Liver (tissue), 3 donors: ENCODE measurements around the gene CXCR6.

Source experiments
- EGR1 ChIP-seq, 2 donors: IDR thresholded peaks; 2 replicates each; pipeline ENCODE4 v1.6.1; 2016 to 2018; ENCODE audit warnings: antibody characterized with exemption in 2 of 2, low read depth in 2 of 2
- FOXA2 ChIP-seq: IDR thresholded peaks from 2 replicates; pipeline ENCODE4 v1.6.1; 2016; ENCODE audit warnings: antibody characterized with exemption
- GABPA ChIP-seq, 2 donors: IDR thresholded peaks in 1 of 2; conservative IDR thresholded peaks in 1 of 2; 2 replicates each; pipeline ENCODE4 v1.6.1; 2016; ENCODE audit warnings: antibody characterized with exemption in 2 of 2, mild to moderate bottlenecking in 1 of 2, moderate library complexity in 1 of 2
- JUND ChIP-seq, 2 donors: IDR thresholded peaks; 2 replicates each; pipeline ENCODE4 v1.6.1; 2016; ENCODE audit warnings: antibody characterized with exemption in 2 of 2
- NR2F2 ChIP-seq: IDR thresholded peaks from 2 replicates; pipeline ENCODE4 v1.6.1; 2016; ENCODE audit warnings: antibody characterized with exemption
- RAD21 ChIP-seq, 2 donors: IDR thresholded peaks; 2 replicates each; pipeline ENCODE4 v1.6.1; 2016; ENCODE audit warnings: antibody characterized with exemption in 2 of 2, mild to moderate bottlenecking in 2 of 2
- RXRA ChIP-seq, 2 donors: IDR thresholded peaks; 2 replicates each; pipeline ENCODE4 v1.6.1; 2017 to 2018; ENCODE audit warnings: antibody characterized with exemption in 2 of 2, mild to moderate bottlenecking in 1 of 2
- SP1 ChIP-seq: IDR thresholded peaks from 2 replicates; pipeline ENCODE4 v1.6.1; 2018; ENCODE audit warnings: antibody characterized with exemption, mild to moderate bottlenecking
- TAF1 ChIP-seq: conservative IDR thresholded peaks from 2 replicates; pipeline ENCODE4 v1.6.1; 2016; ENCODE audit warnings: antibody characterized with exemption, mild to moderate bottlenecking
- YY1 ChIP-seq: IDR thresholded peaks from 2 replicates; pipeline ENCODE4 v1.6.1; 2016; ENCODE audit warnings: antibody characterized with exemption, mild to moderate bottlenecking
- TF ChIP-seq, protein P1 (sequence below): fragments of 150-350 bp; IDR thresholded peaks from 2 replicates; pipeline ENCODE4 v1.5.1; 2017; ENCODE audit warnings: improper control_type of control experiment, low read depth, low read length; ENCODE audit not compliant: missing input control
- TF ChIP-seq, protein P2 (sequence below): IDR thresholded peaks from 2 replicates; pipeline ENCODE4 v1.6.1; 2016; ENCODE audit warnings: antibody characterized with exemption, mild to moderate bottlenecking
- TF ChIP-seq, protein P3 (sequence below): IDR thresholded peaks from 2 replicates; pipeline ENCODE4 v1.6.1; 2016; ENCODE audit warnings: antibody characterized with exemption
- donor health status: healthy.
- donor health status: healthy.

DNA sequence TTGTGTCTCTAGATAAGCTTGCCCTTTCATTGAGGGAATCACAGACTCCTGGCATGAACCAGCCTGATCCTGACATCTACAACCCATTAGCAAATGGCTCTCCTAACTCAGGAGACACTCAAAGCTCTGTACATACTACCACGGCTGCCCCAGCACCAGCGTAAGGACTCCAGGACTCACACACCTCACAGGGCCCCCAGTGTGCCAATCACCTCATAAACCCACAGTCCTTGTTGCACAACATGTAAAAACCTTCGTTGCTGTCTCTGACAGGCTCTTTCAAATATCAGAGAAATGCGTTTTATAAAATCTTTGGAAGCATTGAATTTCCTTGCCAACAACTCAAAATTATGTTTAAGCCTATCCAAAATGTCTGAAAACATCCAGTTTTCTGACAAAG, 45.1 kb downstream of the CXCR6 start:
- TF ChIP-seq RAD21 (IDR thresholded peaks at IDR 0.05) (no peak), YY1 (no peak), GABPA (IDR thresholded peaks at IDR 0.05 in 1 of 2, conservative IDR thresholded peaks at IDR 0.05 in 1 of 2) (no peak), SP1 (no peak), TAF1 (no peak), FOXA2 (no peak), NR2F2 (no peak), RXRA (IDR thresholded peaks at IDR 0.05) (no peak), EGR1 (IDR thresholded peaks at IDR 0.05; ENCODE audit: low read depth in 2 of 2) (no peak), JUND (IDR thresholded peaks at IDR 0.05) (no peak)
- TF ChIP-seq, protein P1, sequence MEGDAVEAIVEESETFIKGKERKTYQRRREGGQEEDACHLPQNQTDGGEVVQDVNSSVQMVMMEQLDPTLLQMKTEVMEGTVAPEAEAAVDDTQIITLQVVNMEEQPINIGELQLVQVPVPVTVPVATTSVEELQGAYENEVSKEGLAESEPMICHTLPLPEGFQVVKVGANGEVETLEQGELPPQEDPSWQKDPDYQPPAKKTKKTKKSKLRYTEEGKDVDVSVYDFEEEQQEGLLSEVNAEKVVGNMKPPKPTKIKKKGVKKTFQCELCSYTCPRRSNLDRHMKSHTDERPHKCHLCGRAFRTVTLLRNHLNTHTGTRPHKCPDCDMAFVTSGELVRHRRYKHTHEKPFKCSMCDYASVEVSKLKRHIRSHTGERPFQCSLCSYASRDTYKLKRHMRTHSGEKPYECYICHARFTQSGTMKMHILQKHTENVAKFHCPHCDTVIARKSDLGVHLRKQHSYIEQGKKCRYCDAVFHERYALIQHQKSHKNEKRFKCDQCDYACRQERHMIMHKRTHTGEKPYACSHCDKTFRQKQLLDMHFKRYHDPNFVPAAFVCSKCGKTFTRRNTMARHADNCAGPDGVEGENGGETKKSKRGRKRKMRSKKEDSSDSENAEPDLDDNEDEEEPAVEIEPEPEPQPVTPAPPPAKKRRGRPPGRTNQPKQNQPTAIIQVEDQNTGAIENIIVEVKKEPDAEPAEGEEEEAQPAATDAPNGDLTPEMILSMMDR, result no peak
- TF ChIP-seq, protein P2, sequence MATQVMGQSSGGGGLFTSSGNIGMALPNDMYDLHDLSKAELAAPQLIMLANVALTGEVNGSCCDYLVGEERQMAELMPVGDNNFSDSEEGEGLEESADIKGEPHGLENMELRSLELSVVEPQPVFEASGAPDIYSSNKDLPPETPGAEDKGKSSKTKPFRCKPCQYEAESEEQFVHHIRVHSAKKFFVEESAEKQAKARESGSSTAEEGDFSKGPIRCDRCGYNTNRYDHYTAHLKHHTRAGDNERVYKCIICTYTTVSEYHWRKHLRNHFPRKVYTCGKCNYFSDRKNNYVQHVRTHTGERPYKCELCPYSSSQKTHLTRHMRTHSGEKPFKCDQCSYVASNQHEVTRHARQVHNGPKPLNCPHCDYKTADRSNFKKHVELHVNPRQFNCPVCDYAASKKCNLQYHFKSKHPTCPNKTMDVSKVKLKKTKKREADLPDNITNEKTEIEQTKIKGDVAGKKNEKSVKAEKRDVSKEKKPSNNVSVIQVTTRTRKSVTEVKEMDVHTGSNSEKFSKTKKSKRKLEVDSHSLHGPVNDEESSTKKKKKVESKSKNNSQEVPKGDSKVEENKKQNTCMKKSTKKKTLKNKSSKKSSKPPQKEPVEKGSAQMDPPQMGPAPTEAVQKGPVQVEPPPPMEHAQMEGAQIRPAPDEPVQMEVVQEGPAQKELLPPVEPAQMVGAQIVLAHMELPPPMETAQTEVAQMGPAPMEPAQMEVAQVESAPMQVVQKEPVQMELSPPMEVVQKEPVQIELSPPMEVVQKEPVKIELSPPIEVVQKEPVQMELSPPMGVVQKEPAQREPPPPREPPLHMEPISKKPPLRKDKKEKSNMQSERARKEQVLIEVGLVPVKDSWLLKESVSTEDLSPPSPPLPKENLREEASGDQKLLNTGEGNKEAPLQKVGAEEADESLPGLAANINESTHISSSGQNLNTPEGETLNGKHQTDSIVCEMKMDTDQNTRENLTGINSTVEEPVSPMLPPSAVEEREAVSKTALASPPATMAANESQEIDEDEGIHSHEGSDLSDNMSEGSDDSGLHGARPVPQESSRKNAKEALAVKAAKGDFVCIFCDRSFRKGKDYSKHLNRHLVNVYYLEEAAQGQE, result no peak
- TF ChIP-seq, protein P3, sequence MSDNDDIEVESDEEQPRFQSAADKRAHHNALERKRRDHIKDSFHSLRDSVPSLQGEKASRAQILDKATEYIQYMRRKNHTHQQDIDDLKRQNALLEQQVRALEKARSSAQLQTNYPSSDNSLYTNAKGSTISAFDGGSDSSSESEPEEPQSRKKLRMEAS, result no peak
